ENCODE data around the gene NEUROD6. TPM values are rescaled to one million over a fixed set of nuclear protein-coding genes. Genes with fewer than 3 reads are reported as not detected.

NEUROD6 gene
- total and polyA plus RNA-seq, 4 donors = not detected

GRCh38 chr7:31307972-31308371, 32.6 kb downstream of the NEUROD6 start:
- 75% methylated on average over 7 of the region's 7 CpGs for WGBS, 2 donors

GRCh38 chr7:31305260-31305659, 35.3 kb downstream of the NEUROD6 start:
- no peak for DNase-seq
- WGBS, 2 donors = 70 to 72% methylated on average over 1 of the region's 1 CpG
- ATAC-seq (ENCODE audit: low FRiP score) = no peak

More at GRCh38 chr7:31307972-31308371, 32.6 kb downstream of the NEUROD6 start:
- H3K9me3 ChIP-seq (ENCODE audit: control insufficient read depth, low read length) = no peaks in the 10 kb centered on the region
- H3K27me3 ChIP-seq (ENCODE audit: control insufficient read depth in 1 of 2, insufficient read depth in 2 of 2, low read length in 1 of 2) = no peaks in the 10 kb centered on the region
- H3K36me3 ChIP-seq (ENCODE audit: control insufficient read depth in 1 of 2, insufficient read depth in 2 of 2, low read length in 1 of 2) = no peaks in the 10 kb centered on the region
- no peaks in the 10 kb centered on the region for H3K4me1 ChIP-seq (ENCODE audit: control insufficient read depth in 1 of 2, insufficient read depth in 2 of 2, low read length in 2 of 2)
- DNase-seq (no peak), ATAC-seq (ENCODE audit: low FRiP score) (no peak)
- no peak overlapping the region for H3K27ac ChIP-seq (ENCODE audit: low read depth in 1 of 2, low read length in 2 of 2)
- no peak overlapping the region for H3K4me3 ChIP-seq (ENCODE audit: low read length in 2 of 2)
- intact Hi-C loops (cut with DNase I) = no loop called here

GRCh38 chr7:31304446-31304845, 36.1 kb downstream of the NEUROD6 start:
- intact Hi-C loops (cut with DNase I) = no loop called here
- ATAC-seq (ENCODE audit: low FRiP score) = no peak

More at GRCh38 chr7:31305260-31305659, 35.3 kb downstream of the NEUROD6 start:
- H3K27me3 ChIP-seq (ENCODE audit: control insufficient read depth in 1 of 2, insufficient read depth in 2 of 2, low read length in 1 of 2) = no peaks in the 10 kb centered on the region
- no peaks in the 10 kb centered on the region for H3K4me1 ChIP-seq (ENCODE audit: control insufficient read depth in 1 of 2, insufficient read depth in 2 of 2, low read length in 2 of 2)
- H3K27ac ChIP-seq (ENCODE audit: low read depth in 1 of 2, low read length in 2 of 2) = no peak overlapping the region
- no peaks in the 10 kb centered on the region for H3K9me3 ChIP-seq (ENCODE audit: control insufficient read depth, low read length)
- H3K4me3 ChIP-seq (ENCODE audit: low read length in 2 of 2) = no peak overlapping the region
- intact Hi-C loops (cut with DNase I) = no loop called here
- H3K36me3 ChIP-seq (ENCODE audit: control insufficient read depth in 1 of 2, insufficient read depth in 2 of 2, low read length in 1 of 2) = no peaks in the 10 kb centered on the region

GRCh38 chr7:31302356-31302755, 38.2 kb downstream of the NEUROD6 start:
- Histone ChIP-seq H3K4me3 (ENCODE audit: low read length in 2 of 2) (no peak overlapping the region), H3K27me3 (ENCODE audit: control insufficient read depth in 1 of 2, insufficient read depth in 2 of 2, low read length in 1 of 2) (no peaks in the 10 kb centered on the region), H3K9me3 (ENCODE audit: control insufficient read depth, low read length) (no peaks in the 10 kb centered on the region), H3K27ac (ENCODE audit: low read depth in 1 of 2, low read length in 2 of 2) (no peak overlapping the region), H3K36me3 (ENCODE audit: control insufficient read depth in 1 of 2, insufficient read depth in 2 of 2, low read length in 1 of 2) (no peaks in the 10 kb centered on the region), H3K4me1 (ENCODE audit: control insufficient read depth in 1 of 2, insufficient read depth in 2 of 2, low read length in 2 of 2) (peaks cover 0 to 2% of the 10 kb centered on the region in 2 donors)
- intact Hi-C loops (cut with DNase I) = no loop called here
- WGBS, 2 donors = 51 to 54% methylated on average over 7 of the region's 7 CpGs
- ATAC-seq (ENCODE audit: low FRiP score) (no peak), DNase-seq (no peak)

More at GRCh38 chr7:31304446-31304845, 36.1 kb downstream of the NEUROD6 start:
- no peak overlapping the region for H3K27ac ChIP-seq (ENCODE audit: low read depth in 1 of 2, low read length in 2 of 2)
- no peaks in the 10 kb centered on the region for H3K27me3 ChIP-seq (ENCODE audit: control insufficient read depth in 1 of 2, insufficient read depth in 2 of 2, low read length in 1 of 2)
- no peak for DNase-seq
- 57 to 68% methylated on average over 4 of the region's 4 CpGs for WGBS, 2 donors
- no peaks in the 10 kb centered on the region for H3K36me3 ChIP-seq (ENCODE audit: control insufficient read depth in 1 of 2, insufficient read depth in 2 of 2, low read length in 1 of 2)
- H3K9me3 ChIP-seq (ENCODE audit: control insufficient read depth, low read length) = no peaks in the 10 kb centered on the region
- H3K4me3 ChIP-seq (ENCODE audit: low read length in 2 of 2) = no peak overlapping the region
- no peaks in the 10 kb centered on the region for H3K4me1 ChIP-seq (ENCODE audit: control insufficient read depth in 1 of 2, insufficient read depth in 2 of 2, low read length in 2 of 2)

- H3K9me3 ChIP-seq (ENCODE audit: control insufficient read depth, low read length) = no peaks in the 10 kb centered on the region
- no peaks in the 10 kb centered on the region for H3K27me3 ChIP-seq (ENCODE audit: control insufficient read depth in 1 of 2, insufficient read depth in 2 of 2, low read length in 1 of 2)
- intact Hi-C loops (cut with DNase I) = no loop called here
- H3K36me3 ChIP-seq (ENCODE audit: control insufficient read depth in 1 of 2, insufficient read depth in 2 of 2, low read length in 1 of 2) = no peaks in the 10 kb centered on the region
- no peak for ATAC-seq (ENCODE audit: low FRiP score)
- no peak overlapping the region for H3K27ac ChIP-seq (ENCODE audit: low read depth in 1 of 2, low read length in 2 of 2)
- H3K4me3 ChIP-seq (ENCODE audit: low read length in 2 of 2) = no peak overlapping the region
- 69 to 74% methylated on average over 1 of the region's 1 CpG for WGBS, 2 donors
- H3K4me1 ChIP-seq (ENCODE audit: control insufficient read depth in 1 of 2, insufficient read depth in 2 of 2, low read length in 2 of 2) = peaks cover 0 to 2% of the 10 kb centered on the region in 2 donors
- DNase-seq = no peak
Observed at GRCh38 chr7:31299336-31299735, 41.2 kb downstream of the NEUROD6 start.

GRCh38 chr7:31290601-31291000, 49.9 kb downstream of the NEUROD6 start:
- no peak for ATAC-seq (ENCODE audit: low FRiP score)
- H3K4me3 ChIP-seq (ENCODE audit: low read length in 2 of 2) = no peak overlapping the region
- 69 to 86% methylated on average over 2 of the region's 2 CpGs for WGBS, 2 donors
- no peak for DNase-seq
- H3K36me3 ChIP-seq (ENCODE audit: control insufficient read depth in 1 of 2, insufficient read depth in 2 of 2, low read length in 1 of 2) = no peaks in the 10 kb centered on the region
- no peaks in the 10 kb centered on the region for H3K4me1 ChIP-seq (ENCODE audit: control insufficient read depth in 1 of 2, insufficient read depth in 2 of 2, low read length in 2 of 2)
- H3K27ac ChIP-seq (ENCODE audit: low read depth in 1 of 2, low read length in 2 of 2) = no peak overlapping the region
- H3K9me3 ChIP-seq (ENCODE audit: control insufficient read depth, low read length) = peaks cover 3% of the 10 kb centered on the region
- intact Hi-C loops (cut with DNase I) = no loop called here
- H3K27me3 ChIP-seq (ENCODE audit: control insufficient read depth in 1 of 2, insufficient read depth in 2 of 2, low read length in 1 of 2) = no peaks in the 10 kb centered on the region

Other genes starting within 250 kb of the NEUROD6 start
- gene ITPRID1, start 173.4 kb upstream of the NEUROD6 start, total RNA-seq = under 1 TPM in 1 of 2 donors, not detected in 1; 0.09 TPM
- gene ITPRID1, start 173.4 kb upstream of the NEUROD6 start, polyA plus RNA-seq = not detected